ENCODE measurements around the gene TMEM219. TPM values are rescaled to one million over a fixed set of nuclear protein-coding genes. Genes with fewer than 3 reads are reported as not detected.
"Not testable (repeated sequence)": the region's sequence is repeated elsewhere in the genome, so short reads cannot be mapped to it uniquely, and the experiment has no call there.

Gene TMEM219
- total and polyA plus RNA-seq, 5 donors from 2014 or later, result 76.7 to 261 (median 198) TPM

- Histone ChIP-seq H3K27ac (ENCODE audit: insufficient read depth, low read length, poor library complexity, severe bottlenecking) (no peak overlapping the region), H3K4me1 (ENCODE audit: control insufficient read depth, insufficient read depth, low read length, poor library complexity, severe bottlenecking) (peaks cover 12% of the 10 kb centered on the region), H3K9me3 (ENCODE audit: control insufficient read depth in 2 of 2, low read length in 2 of 2) (no peaks in the 10 kb centered on the region), H3K4me3 (ENCODE audit: low read depth, low read length) (no peak overlapping the region), H3K36me3 (ENCODE audit: control insufficient read depth, insufficient read depth, low read length) (no peaks in the 10 kb centered on the region), H3K27me3 (ENCODE audit: control insufficient read depth, insufficient read depth, low read length) (no peaks in the 10 kb centered on the region)
- no peaks in the 10 kb centered on the region for H3K36me3 Mint-ChIP-seq
- peaks cover 0 to 17% (median 6%) of the 10 kb centered on the region in 4 donors for H3K4me1 Mint-ChIP-seq
- H3K27ac Mint-ChIP-seq, result no peak overlapping the region
- peaks cover 0 to 2% (median 0%) of the 10 kb centered on the region in 7 donors for H3K9me3 Mint-ChIP-seq
- DNase-seq (no peak), ATAC-seq (ENCODE audit: low read depth in 2 of 2) (no peak)
- H3K27me3 Mint-ChIP-seq, result peaks cover 35% of the 10 kb centered on the region
- H3K4me3 Mint-ChIP-seq, result peak overlapping the region in 1 of 4 donors; percentile 64
Measured at GRCh38 chr16:30017277-30017656, 55.4 kb downstream of the TMEM219 start.

- not testable (repeated sequence) for H3K4me3 ChIP-seq (ENCODE audit: low read depth, low read length); H3K27ac Mint-ChIP-seq; H3K36me3 Mint-ChIP-seq; DNase-seq; H3K9me3 Mint-ChIP-seq; H3K36me3 ChIP-seq (ENCODE audit: control insufficient read depth, insufficient read depth, low read length); H3K27ac ChIP-seq (ENCODE audit: insufficient read depth, low read length, poor library complexity, severe bottlenecking); H3K27me3 ChIP-seq (ENCODE audit: control insufficient read depth, insufficient read depth, low read length); H3K9me3 ChIP-seq (ENCODE audit: control insufficient read depth in 2 of 2, low read length in 2 of 2); ATAC-seq (ENCODE audit: low read depth in 2 of 2); H3K4me3 Mint-ChIP-seq
- peaks cover 29% of the 10 kb centered on the region for H3K27me3 Mint-ChIP-seq
- H3K4me1 ChIP-seq (ENCODE audit: control insufficient read depth, insufficient read depth, low read length, poor library complexity, severe bottlenecking), result peaks cover 12% of the 10 kb centered on the region
- H3K4me1 Mint-ChIP-seq, result peaks cover 0 to 17% (median 6%) of the 10 kb centered on the region in 4 donors
Measured at GRCh38 chr16:30017937-30018336, 56.1 kb downstream of the TMEM219 start.

- no peaks in the 10 kb centered on the region for H3K9me3 ChIP-seq (ENCODE audit: control insufficient read depth in 2 of 2, low read length in 2 of 2)
- no peak overlapping the region for H3K4me3 ChIP-seq (ENCODE audit: low read depth, low read length)
- no peaks in the 10 kb centered on the region for H3K36me3 Mint-ChIP-seq
- H3K27me3 Mint-ChIP-seq, result peaks cover 30% of the 10 kb centered on the region
- no peaks in the 10 kb centered on the region for H3K27me3 ChIP-seq (ENCODE audit: control insufficient read depth, insufficient read depth, low read length)
- ATAC-seq (ENCODE audit: low read depth in 2 of 2) (no peak), DNase-seq (no peak)
- H3K9me3 Mint-ChIP-seq, result peaks cover 0 to 2% (median 0%) of the 10 kb centered on the region in 7 donors
- peak overlapping the region in 1 of 4 donors; percentile 1 for H3K4me3 Mint-ChIP-seq
- H3K4me1 ChIP-seq (ENCODE audit: control insufficient read depth, insufficient read depth, low read length, poor library complexity, severe bottlenecking), result peaks cover 12% of the 10 kb centered on the region
- H3K36me3 ChIP-seq (ENCODE audit: control insufficient read depth, insufficient read depth, low read length), result no peaks in the 10 kb centered on the region
- H3K27ac Mint-ChIP-seq, result no peak overlapping the region
- H3K27ac ChIP-seq (ENCODE audit: insufficient read depth, low read length, poor library complexity, severe bottlenecking), result no peak overlapping the region
- peaks cover 0 to 17% (median 6%) of the 10 kb centered on the region in 4 donors for H3K4me1 Mint-ChIP-seq
Measured at GRCh38 chr16:30018731-30019158, 56.9 kb downstream of the TMEM219 start.

Other genes with a start within 250 kb of the TMEM219 start
- 89.4 TPM for gene C16orf54, start 216.1 kb upstream of the TMEM219 start, total RNA-seq
- gene C16orf54, start 216.1 kb upstream of the TMEM219 start, polyA plus RNA-seq, result 10 to 100 TPM; 31.4 to 84.9 (median 57.2) TPM
- gene ZG16, start 183.8 kb upstream of the TMEM219 start, total RNA-seq, result not detected
- not detected for gene ZG16, start 183.8 kb upstream of the TMEM219 start, polyA plus RNA-seq
- gene KIF22, start 171.3 kb upstream of the TMEM219 start, total RNA-seq, result 89.1 TPM
- 10 to 100 TPM; 49.4 to 65.1 (median 56.1) TPM for gene KIF22, start 171.3 kb upstream of the TMEM219 start, polyA plus RNA-seq
- gene MAZ, start 155.6 kb upstream of the TMEM219 start, total RNA-seq, result 224 TPM
- gene MAZ, start 155.6 kb upstream of the TMEM219 start, polyA plus RNA-seq, result 10 to 100 TPM; 36.9 to 62.2 (median 44.5) TPM
- 1.9 TPM for gene PRRT2, start 149.9 kb upstream of the TMEM219 start, total RNA-seq
- gene PRRT2, start 149.9 kb upstream of the TMEM219 start, polyA plus RNA-seq, result under 1 TPM in 2 of 4 donors, not detected in 2; 0.06 to 0.17 TPM
- 15.6 TPM for gene PAGR1, start 145.9 kb upstream of the TMEM219 start, total RNA-seq
- gene PAGR1, start 145.9 kb upstream of the TMEM219 start, polyA plus RNA-seq, result 10 to 100 TPM; 41.0 to 48.8 (median 45.5) TPM
- 163 TPM for gene MVP, start 141.6 kb upstream of the TMEM219 start, total RNA-seq
- gene MVP, start 141.6 kb upstream of the TMEM219 start, polyA plus RNA-seq, result 100 to 1,000 TPM; 116 to 157 (median 133) TPM
- 47.7 TPM for gene CDIPT, start 98.9 kb upstream of the TMEM219 start, total RNA-seq
- gene CDIPT, start 98.9 kb upstream of the TMEM219 start, polyA plus RNA-seq, result 100 to 1,000 TPM; 100 to 122 (median 108) TPM
- gene SEZ6L2, start 62.5 kb upstream of the TMEM219 start, total RNA-seq, result not detected
- not detected for gene SEZ6L2, start 62.5 kb upstream of the TMEM219 start, polyA plus RNA-seq
- gene ASPHD1, start 61.6 kb upstream of the TMEM219 start, total RNA-seq, result not detected
- gene ASPHD1, start 61.6 kb upstream of the TMEM219 start, polyA plus RNA-seq, result not detected
- gene KCTD13, start 35.9 kb upstream of the TMEM219 start, total RNA-seq, result 52.3 TPM
- gene KCTD13, start 35.9 kb upstream of the TMEM219 start, polyA plus RNA-seq, result 10 to 100 TPM in 2 of 4 donors, 1 to 10 TPM in 2; 7.0 to 12.8 (median 9.9) TPM
- 30.0 TPM for gene TAOK2, start 11.8 kb downstream of the TMEM219 start, total RNA-seq
- gene TAOK2, start 11.8 kb downstream of the TMEM219 start, polyA plus RNA-seq, result 1 to 10 TPM; 2.1 to 3.5 (median 2.9) TPM
- gene HIRIP3, start 33.5 kb downstream of the TMEM219 start, total RNA-seq, result 12.4 TPM
- 10 to 100 TPM; 13.9 to 19.9 (median 16.2) TPM for gene HIRIP3, start 33.5 kb downstream of the TMEM219 start, polyA plus RNA-seq
- 105 TPM for gene INO80E, start 34.2 kb downstream of the TMEM219 start, total RNA-seq
- 1 to 10 TPM; 5.0 to 8.9 (median 6.0) TPM for gene INO80E, start 34.2 kb downstream of the TMEM219 start, polyA plus RNA-seq
- not detected for gene DOC2A, start 48.9 kb downstream of the TMEM219 start, total RNA-seq
- not detected for gene DOC2A, start 48.9 kb downstream of the TMEM219 start, polyA plus RNA-seq
- gene C16orf92, start 61.1 kb downstream of the TMEM219 start, total RNA-seq, result not detected
- not detected for gene C16orf92, start 61.1 kb downstream of the TMEM219 start, polyA plus RNA-seq
- gene TLCD3B, start 69.2 kb downstream of the TMEM219 start, total RNA-seq, result not detected
- not detected for gene TLCD3B, start 69.2 kb downstream of the TMEM219 start, polyA plus RNA-seq
- 430 TPM for gene ALDOA, start 103.7 kb downstream of the TMEM219 start, total RNA-seq
- gene ALDOA, start 103.7 kb downstream of the TMEM219 start, polyA plus RNA-seq, result 1,000 to 10,000 TPM; 1,129 to 1,243 (median 1,151) TPM
- gene PPP4C, start 113.9 kb downstream of the TMEM219 start, total RNA-seq, result 97.0 TPM
- 100 to 1,000 TPM; 232 to 289 (median 262) TPM for gene PPP4C, start 113.9 kb downstream of the TMEM219 start, polyA plus RNA-seq
- gene TBX6, start 129.8 kb downstream of the TMEM219 start, total RNA-seq, result 0.42 TPM
- under 1 TPM in 1 of 4 donors, not detected in 3; 0.29 TPM for gene TBX6, start 129.8 kb downstream of the TMEM219 start, polyA plus RNA-seq
- gene YPEL3, start 134.1 kb downstream of the TMEM219 start, total RNA-seq, result 121 TPM
- gene YPEL3, start 134.1 kb downstream of the TMEM219 start, polyA plus RNA-seq, result 100 to 1,000 TPM; 245 to 319 (median 297) TPM
- 26.7 TPM for gene GDPD3, start 151.5 kb downstream of the TMEM219 start, total RNA-seq
- gene GDPD3, start 151.5 kb downstream of the TMEM219 start, polyA plus RNA-seq, result under 1 TPM in 2 of 4 donors, not detected in 2; 0.13 to 0.28 TPM
- 71.4 TPM for gene MAPK3, start 161.1 kb downstream of the TMEM219 start, total RNA-seq
- gene MAPK3, start 161.1 kb downstream of the TMEM219 start, polyA plus RNA-seq, result 10 to 100 TPM in 1 of 4 donors, 1 to 10 TPM in 3; 7.3 to 12.6 (median 9.1) TPM
- 850 TPM for gene CORO1A, start 221.5 kb downstream of the TMEM219 start, total RNA-seq
- 1,000 to 10,000 TPM; 1,269 to 1,770 (median 1,540) TPM for gene CORO1A, start 221.5 kb downstream of the TMEM219 start, polyA plus RNA-seq
- gene BOLA2B, start 231.6 kb downstream of the TMEM219 start, total RNA-seq, result 58.2 TPM
- gene BOLA2B, start 231.6 kb downstream of the TMEM219 start, polyA plus RNA-seq, result 100 to 1,000 TPM; 163 to 225 (median 191) TPM
- gene SLX1A, start 231.8 kb downstream of the TMEM219 start, total RNA-seq, result 50.3 TPM
- gene SLX1A, start 231.8 kb downstream of the TMEM219 start, polyA plus RNA-seq, result 100 to 1,000 TPM in 3 of 4 donors, 10 to 100 TPM in 1; 56.8 to 136 (median 102) TPM
- gene SULT1A3, start 237.2 kb downstream of the TMEM219 start, total RNA-seq, result 19.3 TPM
- gene SULT1A3, start 237.2 kb downstream of the TMEM219 start, polyA plus RNA-seq, result 1 to 10 TPM in 1 of 4 donors, under 1 TPM in 2, not detected in 1; 0.71 to 1.5 (median 0.91) TPM

Data from CD4-positive, CD25-positive, alpha-beta regulatory T cell (primary cell).